SW 1271 (cell line): ENCODE measurements around the gene CT83.
A peak's percentile ranks its signal among the peaks of the same experiment; 100 is the strongest.

Source experiments
- DNase-seq, 2 experiments: peaks; one replicate each; lab custom pipeline; 2025; lab: John Stamatoyannopoulos, UW

The CT83 gene, protein sequence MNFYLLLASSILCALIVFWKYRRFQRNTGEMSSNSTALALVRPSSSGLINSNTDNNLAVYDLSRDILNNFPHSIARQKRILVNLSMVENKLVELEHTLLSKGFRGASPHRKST

DNA sequence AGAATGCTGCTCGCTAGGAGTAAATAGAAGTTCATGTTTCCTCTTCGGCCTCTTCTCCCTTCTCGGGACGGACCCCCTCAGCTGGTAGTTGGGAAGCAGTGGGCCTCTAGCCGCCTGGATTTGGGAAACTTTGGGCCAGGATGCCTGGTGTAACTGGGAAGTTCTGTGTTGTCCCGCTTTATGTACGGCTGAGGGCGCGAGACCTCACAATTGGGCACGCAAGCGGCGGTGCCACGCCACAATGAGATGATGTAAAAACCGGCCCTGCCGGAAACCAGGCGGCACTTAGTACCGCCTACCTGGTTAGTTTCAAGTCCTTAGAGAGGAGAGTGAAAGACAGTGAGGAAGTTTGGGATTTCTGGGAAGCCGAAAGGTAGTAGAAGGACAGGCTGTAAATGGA, at the start of gene CT83:
TSS of gene CT83 (minus strand) at position 155 of the 400 bp plus-strand sequence. CDS start at position 35, 120 bp downstream.
- no peak for DNase-seq

DNA sequence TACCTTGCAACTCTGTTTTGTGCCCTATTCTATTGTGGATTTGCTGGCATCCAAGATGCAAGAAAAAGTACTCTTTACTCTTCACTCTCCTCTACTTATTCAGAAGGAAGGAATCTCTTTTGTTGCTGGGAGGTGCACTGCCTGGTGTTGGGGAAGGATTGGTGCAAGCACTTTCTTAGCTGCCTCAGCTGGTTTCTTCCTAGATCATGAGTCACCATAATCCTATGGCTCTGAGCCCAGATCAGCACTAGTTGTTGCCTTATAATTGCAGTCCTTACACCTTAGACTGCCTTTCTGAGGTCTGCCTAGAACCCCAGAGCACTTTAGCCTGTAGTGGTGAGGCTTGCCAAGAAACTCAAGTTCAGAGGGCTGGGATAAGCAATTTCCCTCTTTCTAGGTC, 37.0 kb upstream of the CT83 start:
- no peak for DNase-seq

DNA sequence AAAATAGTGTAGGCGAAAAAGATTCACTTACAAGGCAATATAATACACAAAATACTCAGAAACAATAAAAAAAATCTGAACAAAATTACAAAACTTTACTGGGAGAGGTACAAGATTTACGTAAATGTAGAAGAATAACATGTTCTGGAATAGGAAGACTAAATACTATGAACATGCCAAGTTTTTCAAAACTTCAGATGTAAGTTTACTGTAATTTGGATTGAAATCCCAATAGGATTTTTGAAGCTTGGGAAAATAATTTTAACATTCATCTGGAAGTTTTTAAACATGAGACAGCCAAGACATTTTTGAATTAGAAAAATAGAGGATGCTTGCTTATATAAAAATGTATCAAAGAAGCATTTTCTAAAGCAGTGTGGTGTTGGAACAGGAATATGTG, 30.5 kb upstream of the CT83 start:
- no peak for DNase-seq

DNA sequence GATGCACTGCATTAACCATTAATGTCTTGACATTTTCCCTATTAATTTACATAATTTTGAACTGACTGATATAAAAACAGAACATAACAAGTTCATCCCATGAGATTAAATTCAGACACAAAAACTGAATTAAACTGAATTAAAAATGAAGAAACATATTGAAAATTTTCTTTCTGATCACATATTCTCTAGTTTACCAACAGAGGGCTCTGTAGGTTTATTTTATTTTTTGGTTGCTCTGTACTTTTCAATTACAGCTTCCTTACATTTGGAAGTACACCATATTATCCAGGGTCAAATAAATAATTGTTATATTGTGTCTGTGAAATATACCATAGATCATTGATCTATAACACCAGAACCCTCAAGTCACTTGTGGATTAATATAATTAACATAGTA, 27.3 kb upstream of the CT83 start:
- DNase-seq: peak in 1 of 2 experiments; percentile 3

- no peak for DNase-seq
These were observed 17.3 kb upstream of the CT83 start for GRCh38 chrX:116480059-116480458.

GRCh38 chrX:116449156-116449555, 13.6 kb downstream of the CT83 start:
- no peak for DNase-seq

DNA sequence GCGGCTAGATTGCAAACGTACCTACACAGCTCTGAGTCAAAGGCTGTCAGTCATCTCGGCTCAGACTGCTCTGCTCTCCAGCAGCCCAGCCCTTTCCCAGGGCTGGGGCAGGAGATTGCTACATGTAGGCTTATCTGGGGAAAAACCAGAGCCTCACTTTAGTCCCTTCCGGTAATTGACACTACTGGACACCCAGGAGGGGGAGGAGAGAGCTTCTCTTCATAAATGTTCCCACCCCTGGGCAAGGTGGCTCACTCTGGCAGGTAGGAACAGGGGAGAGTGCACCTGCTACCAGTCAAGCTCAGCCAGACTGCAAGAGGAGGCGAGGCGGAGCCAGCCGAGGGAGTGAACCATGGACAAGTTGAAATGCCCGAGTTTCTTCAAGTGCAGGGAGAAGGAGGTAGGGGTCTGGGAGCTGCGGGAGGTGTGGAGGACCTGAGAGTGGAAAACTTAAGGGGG, 26.4 kb downstream of the CT83 start, which contains the start of gene SLC6A14:
TSS of gene SLC6A14 (plus strand) at position 249 of the 459 bp plus-strand sequence. CDS start at position 353, 104 bp downstream.
- DNase-seq: no peak

- no peak for DNase-seq
These were observed 27.2 kb downstream of the CT83 start for GRCh38 chrX:116435597-116435996.

GRCh38 chrX:116427978-116428377, 34.8 kb downstream of the CT83 start:
- DNase-seq: no peak

DNA sequence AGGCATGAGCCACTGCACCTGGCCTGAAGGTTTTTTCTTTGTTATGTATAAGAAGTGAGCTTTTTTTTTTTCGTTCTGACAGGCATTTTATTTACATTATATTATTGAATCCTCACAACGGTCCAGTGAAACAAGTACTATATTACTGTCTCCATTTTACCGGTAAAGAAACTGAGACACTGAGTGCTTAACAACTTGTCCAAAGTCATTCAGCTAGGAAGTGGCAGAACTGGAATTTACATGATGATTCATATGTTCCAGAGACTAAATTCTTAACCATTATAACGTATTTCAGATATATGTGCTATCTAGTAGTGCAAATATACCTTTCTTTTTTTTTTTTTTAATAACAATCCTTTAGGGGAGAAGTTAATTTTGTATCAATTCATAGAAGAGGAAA, 44.8 kb downstream of the CT83 start:
- no peak for DNase-seq

DNA sequence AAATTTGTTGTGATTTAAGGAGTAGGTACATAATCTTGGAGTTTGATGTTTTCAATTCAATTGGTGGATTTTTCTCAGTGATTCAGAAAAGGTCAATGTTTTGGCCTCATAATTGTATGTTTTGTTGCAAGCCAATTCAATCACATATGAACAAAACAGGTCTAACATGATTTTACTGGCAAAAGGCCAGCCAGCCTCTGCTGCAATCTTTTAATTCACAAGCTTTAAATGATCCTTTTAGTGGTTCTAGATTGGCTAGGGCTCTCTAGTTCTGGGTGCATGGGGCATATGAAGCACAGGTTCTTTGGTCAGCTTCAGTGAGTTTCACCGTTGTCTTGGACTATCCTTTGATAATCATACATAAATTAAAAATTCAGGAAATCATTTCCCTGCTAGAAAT, 45.6 kb downstream of the CT83 start:
- DNase-seq: no peak

GRCh38 chrX:116413273-116413672, 49.5 kb downstream of the CT83 start:
- no peak for DNase-seq
